Liver (tissue), 9 donors: ENCODE measurements around the gene TEX2. TPM values are rescaled to one million over a fixed set of nuclear protein-coding genes. Genes with fewer than 3 reads are reported as not detected.

Experiments used
- DNase-seq: peaks from one replicate; pipeline ENCODE4 v3.0.0-alpha.2; 2017; ENCODE audit warnings: low spot score
- H3K27ac ChIP-seq, 2 donors: one replicate each; pipeline ENCODE4 v1.7.0; 2013; ENCODE audit warnings: inconsistent platforms in 2 of 2, low read length in 2 of 2, control low read depth in 1 of 2, low read depth in 1 of 2, mild to moderate bottlenecking in 1 of 2
- H3K27me3 ChIP-seq, 4 donors: one replicate each; pipeline versions ENCODE4 v1.6.1 to v1.7.0; 2013; ENCODE audit warnings: low read length in 3 of 4, inconsistent platforms in 1 of 4, mild to moderate bottlenecking in 1 of 4, moderate library complexity in 1 of 4; ENCODE audit not compliant: control insufficient read depth in 4 of 4, insufficient read depth in 4 of 4
- H3K36me3 ChIP-seq, 4 donors: one replicate each; pipeline versions ENCODE4 v1.6.1 to v1.7.0; 2013; ENCODE audit warnings: low read length in 3 of 4, mild to moderate bottlenecking in 3 of 4, low read depth in 1 of 4, moderate library complexity in 1 of 4; ENCODE audit not compliant: control insufficient read depth in 4 of 4, insufficient read depth in 3 of 4
- H3K4me1 ChIP-seq, 4 donors: one replicate each; pipeline versions ENCODE4 v1.6.1 to v1.7.0; 2013; ENCODE audit warnings: low read length in 3 of 4, mild to moderate bottlenecking in 3 of 4, moderate library complexity in 1 of 4; ENCODE audit not compliant: control insufficient read depth in 4 of 4, insufficient read depth in 4 of 4
- H3K4me3 ChIP-seq, 3 donors: one replicate each; pipeline versions ENCODE4 v1.6.1 to v1.7.0; 2013; ENCODE audit warnings: low read length in 3 of 3, control low read depth in 1 of 3, low read depth in 1 of 3, mild to moderate bottlenecking in 1 of 3
- H3K9ac ChIP-seq, 2 donors: one replicate each; pipeline ENCODE4 v1.7.0; 2013; ENCODE audit warnings: low read length in 2 of 2, mild to moderate bottlenecking in 2 of 2, moderate library complexity in 2 of 2, control low read depth in 1 of 2, low read depth in 1 of 2
- H3K9me3 ChIP-seq, 4 donors: one replicate each; pipeline versions ENCODE4 v1.6.1 to v1.7.0; 2013; ENCODE audit warnings: low read length in 3 of 4; ENCODE audit not compliant: control insufficient read depth in 4 of 4
- ATF3 ChIP-seq: IDR thresholded peaks from 2 replicates; pipeline ENCODE4 v1.6.1; 2016; ENCODE audit warnings: antibody characterized with exemption
- CTCF ChIP-seq: fragments of 150-350 bp; IDR thresholded peaks from 2 replicates; pipeline ENCODE4 v1.5.1; 2017; ENCODE audit warnings: improper control_type of control experiment, low read depth, low read length; ENCODE audit not compliant: missing input control
- EGR1 ChIP-seq, 2 donors: IDR thresholded peaks; 2 replicates each; pipeline ENCODE4 v1.6.1; 2016 to 2018; ENCODE audit warnings: antibody characterized with exemption in 2 of 2, low read depth in 2 of 2
- FOXA1 ChIP-seq: IDR thresholded peaks from 2 replicates; pipeline ENCODE4 v1.6.1; 2016; ENCODE audit warnings: antibody characterized with exemption
- FOXA2 ChIP-seq: IDR thresholded peaks from 2 replicates; pipeline ENCODE4 v1.6.1; 2016; ENCODE audit warnings: antibody characterized with exemption
- GABPA ChIP-seq, 2 donors: IDR thresholded peaks in 1 of 2; conservative IDR thresholded peaks in 1 of 2; 2 replicates each; pipeline ENCODE4 v1.6.1; 2016; ENCODE audit warnings: antibody characterized with exemption in 2 of 2, mild to moderate bottlenecking in 1 of 2, moderate library complexity in 1 of 2
- HNF4A ChIP-seq, 2 donors: conservative IDR thresholded peaks; 2 replicates each; pipeline ENCODE4 v1.6.1; 2016; ENCODE audit warnings: antibody characterized with exemption in 2 of 2, mild to moderate bottlenecking in 2 of 2
- JUND ChIP-seq, 2 donors: IDR thresholded peaks; 2 replicates each; pipeline ENCODE4 v1.6.1; 2016; ENCODE audit warnings: antibody characterized with exemption in 2 of 2
- MAX ChIP-seq: IDR thresholded peaks from 2 replicates; pipeline ENCODE4 v1.6.1; 2016; ENCODE audit warnings: antibody characterized with exemption
- NR2F2 ChIP-seq: IDR thresholded peaks from 2 replicates; pipeline ENCODE4 v1.6.1; 2016; ENCODE audit warnings: antibody characterized with exemption
- RAD21 ChIP-seq, 2 donors: IDR thresholded peaks; 2 replicates each; pipeline ENCODE4 v1.6.1; 2016; ENCODE audit warnings: antibody characterized with exemption in 2 of 2, mild to moderate bottlenecking in 2 of 2
- REST ChIP-seq: IDR thresholded peaks from 2 replicates; pipeline ENCODE4 v1.6.1; 2016; ENCODE audit warnings: antibody characterized with exemption, mild to moderate bottlenecking
- RXRA ChIP-seq, 2 donors: IDR thresholded peaks; 2 replicates each; pipeline ENCODE4 v1.6.1; 2017 to 2018; ENCODE audit warnings: antibody characterized with exemption in 2 of 2, mild to moderate bottlenecking in 1 of 2
- SP1 ChIP-seq: IDR thresholded peaks from 2 replicates; pipeline ENCODE4 v1.6.1; 2018; ENCODE audit warnings: antibody characterized with exemption, mild to moderate bottlenecking
- TAF1 ChIP-seq: conservative IDR thresholded peaks from 2 replicates; pipeline ENCODE4 v1.6.1; 2016; ENCODE audit warnings: antibody characterized with exemption, mild to moderate bottlenecking
- YY1 ChIP-seq: IDR thresholded peaks from 2 replicates; pipeline ENCODE4 v1.6.1; 2016; ENCODE audit warnings: antibody characterized with exemption, mild to moderate bottlenecking
- ZBTB33 ChIP-seq: IDR thresholded peaks from 2 replicates; pipeline ENCODE4 v1.6.1; 2016; ENCODE audit warnings: antibody characterized with exemption
- WGBS: extraction: QIAGEN DNeasy Blood & Tissue Kit; methylation state at CpG from one replicate; pipeline ENCODE4 v1.1.7; 2013; 5-methylcytosine and 5-hydroxymethylcytosine counted together
- polyA plus RNA-seq, 2 donors: library from polyadenylated mRNA; stranded (reverse) in 1 of 2; unstranded in 1 of 2; fragments of 200-250 nt in 1 of 2; fragments of >200 nt in 1 of 2; fragmentation: Nextera tagmentation in 1 of 2; extraction: Ambion mirVana in 1 of 2; gene quantifications; one replicate each; pipeline versions ENCODE4 v1.2.1 to v1.2.3, GENCODE V29; 2013 to 2015
- total RNA-seq, 2 donors: library from RNA; depleted of rRNA; stranded (reverse); fragments of >200 nt; gene quantifications; one replicate each; pipeline ENCODE4 v1.2.3, GENCODE V29; 2014
- donor health status: healthy.
- donor health status: healthy.
- donor health status: healthy.
- donor health status: healthy.
- donor health status: healthy.

TEX2 gene
- total and polyA plus RNA-seq, 4 donors = 15.9 to 39.8 (median 28.2) TPM

- DNase-seq = no peak
- WGBS = 98% methylated on average over 3 of the region's 3 CpGs
- Histone ChIP-seq H3K27ac (no peak overlapping the region), H3K36me3 (no peaks in the 10 kb centered on the region), H3K9me3 (no peaks in the 10 kb centered on the region), H3K4me1 (no peaks in the 10 kb centered on the region), H3K27me3 (no peaks in the 10 kb centered on the region), H3K9ac (no peak overlapping the region), H3K4me3 (no peak overlapping the region)
- TF ChIP-seq JUND (IDR thresholded peaks at IDR 0.05) (no peak), ATF3 (no peak), FOXA2 (no peak), SP1 (no peak), TAF1 (no peak), RAD21 (IDR thresholded peaks at IDR 0.05) (no peak), RXRA (IDR thresholded peaks at IDR 0.05) (no peak), NR2F2 (no peak), YY1 (no peak), GABPA (IDR thresholded peaks at IDR 0.05 in 1 of 2, conservative IDR thresholded peaks at IDR 0.05 in 1 of 2) (no peak), CTCF (no peak), ZBTB33 (no peak), FOXA1 (no peak), HNF4A (conservative IDR thresholded peaks at IDR 0.05) (no peak), REST (no peak), MAX (no peak), EGR1 (IDR thresholded peaks at IDR 0.05; ENCODE audit: low read depth in 2 of 2) (no peak)
Measured at GRCh38 chr17:64295146-64295545, 32.1 kb upstream of the TEX2 start.
